Measurements from ENCODE around the gene SGCG. TPM values are rescaled to one million over a fixed set of nuclear protein-coding genes. Genes with fewer than 3 reads are reported as not detected.

Gene SGCG
- total RNA-seq, 1 donor from 2014 or later, result 9.8 TPM

DNA sequence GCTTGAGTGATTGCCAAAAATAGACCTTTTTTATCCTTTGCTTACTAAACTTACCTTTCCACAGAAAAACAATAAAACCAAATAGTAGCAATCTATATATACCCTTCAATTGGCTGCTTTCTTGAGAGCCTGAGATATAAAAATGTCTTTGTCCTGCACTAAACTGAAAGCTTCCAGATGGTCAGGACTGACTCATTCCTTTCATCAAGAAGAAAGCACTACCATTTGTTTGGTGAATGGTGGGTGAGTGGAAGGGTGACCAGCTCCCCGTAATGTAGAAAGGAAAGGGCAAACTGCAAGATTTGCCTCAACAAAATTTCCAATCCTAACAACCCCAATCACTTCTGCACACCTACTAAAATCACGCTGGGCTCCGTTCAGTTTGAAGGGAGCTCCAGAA lies 184.9 kb downstream of the SGCG start:
- no peak for TF ChIP-seq CTCF (IDR thresholded peaks at IDR 0.05; ENCODE audit: insufficient read depth, low read length, poor library complexity, severe bottlenecking)
- Histone ChIP-seq H3K27me3 (ENCODE audit: control insufficient read depth, insufficient read depth, low read length) (no peaks in the 10 kb centered on the region), H3K36me3 (ENCODE audit: control insufficient read depth, insufficient read depth, low read length) (peaks cover 1% of the 10 kb centered on the region), H3K4me3 (ENCODE audit: low read depth, low read length) (no peak overlapping the region)
- DNase-seq (ENCODE audit: low read depth), result no peak

GRCh38 chr13:23367907-23368306 lies 187.1 kb downstream of the SGCG start:
- Histone ChIP-seq H3K36me3 (ENCODE audit: control insufficient read depth, insufficient read depth, low read length) (peaks cover 1% of the 10 kb centered on the region), H3K4me3 (ENCODE audit: low read depth, low read length) (no peak overlapping the region), H3K27me3 (ENCODE audit: control insufficient read depth, insufficient read depth, low read length) (no peaks in the 10 kb centered on the region)
- TF ChIP-seq CTCF (IDR thresholded peaks at IDR 0.05; ENCODE audit: insufficient read depth, low read length, poor library complexity, severe bottlenecking), result no peak
- no peak for DNase-seq (ENCODE audit: low read depth)

DNA sequence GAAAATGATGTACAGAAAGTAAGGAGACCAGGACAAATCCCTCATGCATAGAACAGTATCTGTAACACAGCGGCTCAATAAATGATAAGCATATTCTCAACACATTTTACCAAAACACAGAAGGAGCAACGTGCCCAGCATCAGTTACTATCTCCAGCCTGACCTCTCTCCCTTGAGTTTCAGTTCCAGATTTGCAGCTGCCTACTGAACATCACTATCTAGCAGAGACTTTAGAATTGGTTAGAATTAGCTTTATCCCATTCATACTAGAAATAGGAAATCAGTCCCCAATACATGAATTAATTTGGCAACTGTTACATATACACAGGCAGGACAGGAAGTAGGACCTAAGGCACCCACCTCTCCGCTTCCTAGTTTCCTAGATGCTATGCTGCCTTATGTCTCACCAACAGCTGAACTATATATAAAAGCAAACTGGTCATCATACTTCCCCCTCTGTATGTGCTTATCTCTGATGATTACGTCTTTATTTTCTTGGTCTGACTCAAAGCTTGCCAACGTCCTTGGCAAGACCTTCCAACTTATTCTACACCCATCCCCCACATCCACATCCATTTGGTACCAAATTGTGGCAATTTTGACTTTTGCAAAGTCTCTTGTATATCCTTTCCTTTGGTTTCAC lies 191.6 kb downstream of the SGCG start:
- no peaks in the 10 kb centered on the region for H3K27me3 ChIP-seq (ENCODE audit: control insufficient read depth, insufficient read depth, low read length)
- H3K4me3 ChIP-seq (ENCODE audit: low read depth, low read length), result no peak overlapping the region
- no peak for DNase-seq (ENCODE audit: low read depth)
- H3K36me3 ChIP-seq (ENCODE audit: control insufficient read depth, insufficient read depth, low read length), result no peaks in the 10 kb centered on the region
- TF ChIP-seq CTCF (IDR thresholded peaks at IDR 0.05; ENCODE audit: insufficient read depth, low read length, poor library complexity, severe bottlenecking), result no peak

All from kidney epithelial cell (primary cell).